Activated CD8-positive, alpha-beta memory T cell treated with anti-CD3 and anti-CD28 coated beads, Interleukin-2, amount 50 U/mL, for 24 hours (primary cell): ENCODE data around the gene SH3RF3.
"Not testable (repeated sequence)": the region's sequence is repeated elsewhere in the genome, so short reads cannot be mapped to it uniquely, and the experiment has no call there.

Experiments used
- DNase-seq: peaks from one replicate; pipeline ENCODE4 v3.0.0-alpha.2; 2020; ENCODE audit errors: extremely low read depth

Gene SH3RF3

DNA sequence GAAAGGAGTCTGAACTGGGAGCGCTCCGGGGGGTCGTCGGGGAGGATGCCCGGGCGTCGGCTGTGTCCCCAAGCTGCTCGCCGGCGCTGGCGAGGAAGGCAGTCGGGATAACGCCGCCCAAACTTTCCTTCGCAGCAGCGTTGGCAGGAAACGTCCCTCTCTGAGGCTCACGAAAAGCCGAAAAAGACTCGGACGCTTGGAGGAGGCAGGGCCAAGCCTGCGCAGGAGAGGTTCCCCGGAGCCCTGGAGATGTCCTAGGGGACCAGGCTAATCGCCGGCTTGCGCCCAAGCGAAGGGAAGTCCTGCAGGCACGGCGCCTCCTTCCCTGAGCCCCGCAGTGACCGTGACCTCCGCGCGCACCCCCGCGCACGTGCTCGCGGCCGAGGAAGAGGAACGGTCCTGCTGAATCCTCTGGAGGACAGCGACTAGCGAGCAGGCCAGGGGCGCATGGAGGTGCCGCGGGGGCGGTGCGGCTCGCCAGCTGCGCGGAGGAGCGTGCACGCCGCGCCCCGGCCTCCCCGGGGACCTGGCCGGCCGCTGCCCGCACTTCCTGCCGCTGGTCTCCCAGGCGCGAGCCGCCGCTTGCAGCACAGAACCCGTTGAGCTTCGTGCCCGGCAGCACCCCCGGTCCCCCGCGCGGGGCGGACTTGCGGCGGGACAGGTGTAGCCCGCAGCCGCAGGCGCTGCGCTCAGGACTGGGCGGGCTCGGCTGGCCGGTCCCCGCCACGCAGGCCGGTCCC is at the start of gene SH3RF3:
Gene SH3RF3 (plus strand): TSS at position 590 of the 740 bp plus-strand sequence.
- no peak for DNase-seq

DNA sequence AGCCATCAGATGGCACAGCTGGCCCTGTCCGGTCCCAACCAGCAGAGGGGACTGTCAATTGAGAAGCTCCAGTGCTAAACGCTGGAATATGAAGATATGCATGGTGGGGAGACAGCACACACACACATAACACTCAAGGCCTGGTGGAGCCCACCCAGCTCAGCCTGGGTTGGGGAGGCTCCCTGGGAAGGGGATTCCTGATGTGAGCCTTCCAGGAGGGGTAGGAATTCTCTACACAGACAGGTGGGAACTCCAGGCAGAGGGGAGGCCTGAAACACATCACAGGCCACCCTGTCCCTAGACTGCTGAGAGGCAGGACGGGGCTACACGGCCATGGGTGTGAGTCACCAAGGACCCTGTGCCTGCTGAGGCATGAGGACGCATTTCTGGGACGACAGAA is 49.4 kb upstream of the SH3RF3 start:
- DNase-seq, result no peak

DNA sequence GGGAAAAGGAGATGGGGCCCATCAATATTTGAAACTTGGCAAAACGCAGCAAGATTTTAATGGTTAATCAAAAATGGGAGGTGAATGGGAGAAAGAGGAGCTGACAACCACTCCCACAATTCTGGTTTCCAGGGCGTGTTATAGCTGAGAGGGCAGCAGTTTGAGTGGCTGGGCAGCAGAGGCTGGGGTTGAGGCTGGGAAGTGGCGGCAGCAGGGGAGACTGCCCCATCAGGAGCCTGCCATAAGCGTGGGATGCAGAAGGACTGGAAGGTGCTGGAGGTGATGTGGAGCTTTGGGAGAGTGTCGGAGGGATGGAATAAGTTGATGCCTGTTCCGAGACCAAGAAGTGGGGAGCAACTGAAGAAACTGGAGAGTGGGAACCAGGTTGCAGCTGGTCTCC is 48.9 kb upstream of the SH3RF3 start:
- no peak for DNase-seq

DNA sequence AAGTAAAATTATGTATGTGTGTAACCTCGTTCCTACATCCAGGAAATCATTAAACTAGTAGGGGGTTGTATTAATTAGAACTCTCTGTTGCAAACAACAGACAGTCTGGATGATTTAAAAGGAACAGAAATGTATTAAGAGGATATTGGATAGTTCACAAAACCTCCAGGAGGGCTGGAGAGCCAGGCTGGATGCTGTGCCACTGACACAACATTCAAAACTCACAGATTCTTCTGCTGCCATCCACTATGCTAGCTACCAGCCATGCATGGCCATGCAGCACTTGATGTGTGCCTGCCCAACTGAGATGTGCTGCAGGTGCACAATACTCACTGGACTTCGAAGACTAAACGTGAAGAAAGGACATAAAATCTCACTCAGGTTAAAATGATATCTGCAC is 48.2 kb upstream of the SH3RF3 start:
- no peak for DNase-seq

DNA sequence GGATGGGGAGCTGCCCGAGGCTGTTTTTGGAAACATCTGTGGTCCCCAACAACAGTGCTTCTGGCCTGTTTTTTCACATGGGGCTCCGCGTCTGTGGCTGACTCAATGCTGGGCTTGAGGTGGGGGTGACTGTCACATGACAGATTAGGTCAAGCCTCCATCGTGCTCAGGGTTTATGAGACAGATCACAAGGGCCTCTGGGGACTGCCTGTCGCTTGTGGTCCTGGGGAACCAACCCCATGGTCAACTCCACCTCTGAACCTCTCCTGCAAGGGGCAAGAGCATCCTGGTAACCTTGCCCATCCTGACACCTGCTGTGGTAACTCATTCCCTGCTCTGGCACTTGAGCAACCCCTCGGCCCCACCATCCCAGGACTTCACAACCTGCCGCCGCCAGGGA is 47.6 kb upstream of the SH3RF3 start:
- no peak for DNase-seq

DNA sequence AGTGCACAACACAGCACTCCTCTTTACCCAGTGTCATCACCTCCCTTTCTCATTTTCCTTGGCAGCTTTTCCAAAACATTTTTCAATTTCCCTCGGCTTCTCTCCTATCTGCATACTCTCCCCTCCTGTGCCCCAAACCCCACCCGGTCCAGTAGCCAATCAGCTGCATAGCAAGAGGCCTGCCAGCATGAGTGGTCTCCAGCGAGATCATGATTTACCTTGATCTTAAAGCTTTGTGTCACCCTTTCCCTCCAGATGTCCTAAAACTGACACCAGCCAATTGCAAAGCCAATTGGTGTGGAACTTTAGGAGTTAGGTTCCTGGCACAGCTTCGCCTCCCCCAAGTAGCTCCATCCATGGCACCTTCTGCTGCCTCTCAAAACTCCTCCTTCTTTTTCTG is 45.2 kb upstream of the SH3RF3 start:
- DNase-seq, result no peak

DNA sequence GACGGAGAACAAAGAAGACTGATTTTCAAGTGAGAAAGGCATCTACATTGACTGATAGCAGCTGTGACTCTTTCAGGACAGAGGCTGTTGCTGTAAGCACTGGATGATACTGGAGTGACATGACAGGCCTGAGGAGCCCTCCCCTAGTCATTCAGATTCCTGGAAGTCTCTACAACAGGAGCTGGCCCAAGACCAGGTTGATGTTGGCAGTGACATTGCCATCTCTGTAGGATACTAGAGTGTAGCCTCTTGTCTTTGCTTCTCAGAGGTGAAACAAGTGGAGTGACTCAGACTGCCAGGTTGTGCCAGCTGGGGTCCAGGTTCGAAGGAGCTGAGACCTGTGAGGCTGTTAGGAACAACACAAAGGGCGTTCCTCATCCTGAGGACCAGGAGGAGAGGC is 44.7 kb upstream of the SH3RF3 start:
- no peak for DNase-seq

DNA sequence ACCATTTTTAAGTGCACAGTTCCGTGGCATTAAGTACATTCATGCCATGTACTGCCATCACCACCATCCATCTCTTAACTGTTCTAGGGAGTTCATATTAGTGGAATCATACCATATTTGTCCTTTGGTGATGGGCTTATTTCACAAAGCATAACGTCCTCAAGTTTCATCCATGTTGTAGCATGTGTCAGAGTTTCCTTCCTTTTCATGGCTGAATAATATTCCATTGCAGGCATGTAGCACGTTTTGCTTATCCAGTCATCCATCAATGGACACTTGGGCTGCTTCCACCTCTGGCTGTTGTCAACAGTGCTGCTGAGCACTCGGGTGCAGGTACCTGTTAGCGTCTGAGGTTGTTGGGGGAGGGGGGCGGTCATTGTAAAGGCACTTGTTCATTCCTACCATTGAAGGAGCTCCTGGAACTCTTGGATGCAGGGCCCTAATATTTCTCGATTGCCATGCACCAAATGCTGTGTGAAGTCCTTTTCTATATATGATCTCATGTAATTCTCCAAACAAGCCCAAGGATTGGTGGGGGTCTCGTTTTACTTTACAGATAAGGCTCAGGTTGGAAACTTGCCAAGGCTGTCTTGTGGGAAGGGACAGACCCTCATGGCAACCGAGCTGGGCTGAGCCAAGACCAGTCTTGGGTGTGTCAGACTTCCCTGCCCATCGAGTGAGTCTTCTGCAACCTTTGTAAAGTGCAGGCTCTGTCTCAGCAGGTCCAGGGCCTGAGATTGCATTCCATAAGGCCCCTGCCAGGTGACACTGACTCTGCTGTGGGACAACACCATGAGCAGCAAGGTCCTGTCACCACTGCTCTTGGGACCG is 42.9 kb upstream of the SH3RF3 start:
- DNase-seq, result no peak

DNA sequence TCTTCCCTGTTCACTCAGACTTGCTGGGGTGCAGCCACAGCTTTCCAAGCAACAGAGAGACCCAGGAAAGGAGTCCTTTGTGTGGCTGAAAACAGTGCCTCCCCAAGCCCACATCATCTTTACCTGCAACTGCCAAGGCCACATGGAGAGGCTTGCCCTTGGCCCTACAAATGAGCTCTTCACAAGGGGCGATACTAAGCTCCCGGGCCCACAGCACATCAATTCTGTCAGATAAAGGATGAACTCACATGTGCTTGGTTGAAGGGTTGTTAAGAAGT is 42.3 kb upstream of the SH3RF3 start:
- no peak for DNase-seq

DNA sequence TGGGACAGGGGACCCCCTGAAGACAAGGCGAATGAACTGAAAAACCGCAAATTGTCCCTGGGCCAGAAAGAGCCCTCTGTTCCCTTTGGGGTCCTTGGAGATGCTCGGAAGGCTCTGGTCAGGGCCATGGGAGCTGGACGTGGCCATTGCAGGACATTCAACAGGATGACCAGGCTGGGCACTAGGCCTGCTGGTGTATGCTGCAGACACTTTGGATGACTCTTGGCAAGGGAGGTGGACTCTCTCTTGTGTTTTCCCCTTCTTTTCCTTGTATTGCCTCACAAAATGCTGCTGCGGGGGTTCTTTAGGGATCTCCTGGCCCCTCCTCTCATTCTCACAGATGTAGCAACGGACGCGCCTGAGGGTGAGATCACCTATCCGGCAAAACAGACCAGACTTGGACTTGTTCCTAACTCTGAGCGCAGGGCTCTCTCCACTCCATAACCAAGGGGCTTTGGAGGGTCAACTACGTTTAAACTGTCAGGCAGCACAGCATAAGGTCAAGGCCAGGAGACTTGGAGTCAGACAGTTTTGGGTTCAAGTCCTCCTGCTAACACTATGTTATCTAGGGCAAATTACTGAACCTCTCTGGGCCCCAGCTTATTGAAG is 41.8 kb upstream of the SH3RF3 start:
- no peak for DNase-seq

DNA sequence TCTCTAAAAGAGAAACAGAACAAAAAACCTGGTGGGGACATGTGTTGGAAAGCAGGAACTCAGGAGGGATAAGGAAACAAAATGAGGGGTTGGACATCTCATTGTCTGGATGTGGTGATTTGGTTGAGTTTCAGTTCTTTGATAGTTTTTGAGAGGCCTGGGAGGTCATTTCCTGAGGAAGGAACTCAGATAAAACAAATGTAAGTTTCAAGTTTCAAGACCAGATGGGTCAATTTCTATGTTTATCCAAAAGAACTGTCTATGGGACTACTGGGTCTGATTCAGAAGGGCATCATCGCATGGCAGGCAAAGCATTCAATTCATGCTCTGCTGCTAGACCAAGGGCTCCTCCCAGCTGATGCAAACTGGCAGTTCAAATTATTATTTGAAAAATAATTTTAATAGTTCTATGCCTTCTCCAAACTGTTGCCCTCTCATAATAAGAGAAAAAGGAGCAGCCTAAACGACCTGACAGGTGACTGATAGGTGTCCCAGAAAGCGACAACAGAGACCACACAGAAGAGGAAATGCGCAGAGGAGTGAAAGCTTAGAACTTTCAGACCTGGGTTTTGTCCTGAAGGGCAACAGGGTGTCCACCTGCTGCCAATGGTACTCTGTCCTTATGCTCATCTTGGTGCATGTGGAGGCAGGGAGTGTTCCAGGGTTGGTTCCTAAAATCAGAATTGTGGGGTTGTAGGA is 39.3 kb upstream of the SH3RF3 start:
- DNase-seq, result no peak

DNA sequence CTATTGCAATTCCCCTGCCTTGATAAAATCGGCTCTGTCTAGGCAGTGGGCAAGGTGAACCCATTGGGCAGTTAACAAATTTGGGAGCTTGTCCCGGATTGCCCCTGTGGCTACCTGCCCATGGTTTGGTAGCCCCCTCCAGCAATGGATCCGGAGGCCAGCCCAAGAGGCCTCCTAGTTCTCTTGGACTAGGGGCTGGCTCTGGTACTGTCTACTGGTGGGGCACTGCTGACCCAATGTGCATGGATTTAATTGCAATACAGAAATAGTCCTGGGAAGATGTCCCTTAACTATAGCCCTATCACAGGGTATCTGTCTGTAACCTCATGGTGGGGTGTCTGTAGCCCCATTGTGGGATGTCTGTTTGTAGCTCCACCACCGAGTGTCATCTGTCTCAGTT is 37.5 kb upstream of the SH3RF3 start:
- no peak for DNase-seq

DNA sequence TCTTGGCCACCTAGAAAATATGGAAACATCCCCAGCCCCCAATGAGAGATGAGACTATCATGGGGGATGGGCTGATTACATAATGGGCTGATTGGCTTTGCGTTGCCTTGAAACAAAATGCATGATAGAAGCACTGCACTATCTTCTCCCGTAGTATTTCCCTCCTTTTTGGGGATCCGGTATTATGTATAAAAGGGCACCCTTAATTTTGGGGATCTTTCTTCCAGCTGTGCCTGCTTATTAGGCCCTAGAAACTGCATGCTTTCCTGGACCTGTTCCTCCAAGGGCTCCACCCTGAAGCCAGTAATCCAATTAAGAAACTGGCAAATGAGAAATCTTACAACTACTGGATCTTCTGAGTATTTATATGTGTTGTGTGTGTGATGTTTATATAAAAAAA is 34.9 kb upstream of the SH3RF3 start:
- no peak for DNase-seq

DNA sequence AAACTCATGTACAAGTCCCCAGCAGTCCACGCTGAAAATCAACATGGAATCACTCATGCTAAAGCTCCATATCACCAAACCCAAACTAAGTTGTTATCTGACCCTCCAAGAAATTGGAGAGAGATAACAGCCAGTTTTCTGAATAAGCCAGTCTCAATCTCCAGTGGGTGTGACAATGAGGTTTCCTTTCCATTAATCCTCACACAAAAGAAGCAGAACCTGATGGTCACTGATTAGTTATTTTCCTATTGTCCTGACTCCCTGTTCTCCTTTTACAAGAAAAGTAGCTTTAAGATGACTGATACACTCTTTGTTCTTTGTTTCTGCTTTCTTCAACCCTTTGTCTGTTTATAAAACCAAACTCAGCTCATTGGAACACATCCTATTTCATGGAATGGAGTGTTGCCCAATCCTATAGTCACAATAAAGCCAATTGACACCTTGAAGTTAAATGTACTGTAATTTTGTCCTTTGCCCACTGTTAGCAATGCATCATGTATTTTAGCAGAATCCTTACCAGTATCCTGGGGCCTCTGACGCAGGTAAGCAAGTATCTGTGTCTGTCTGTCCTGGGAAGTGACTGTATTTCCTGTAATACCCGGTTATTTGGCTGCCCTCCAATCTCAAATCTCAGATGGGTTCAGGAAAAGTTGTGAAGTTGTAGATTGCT is 30.6 kb upstream of the SH3RF3 start:
- no peak for DNase-seq

DNA sequence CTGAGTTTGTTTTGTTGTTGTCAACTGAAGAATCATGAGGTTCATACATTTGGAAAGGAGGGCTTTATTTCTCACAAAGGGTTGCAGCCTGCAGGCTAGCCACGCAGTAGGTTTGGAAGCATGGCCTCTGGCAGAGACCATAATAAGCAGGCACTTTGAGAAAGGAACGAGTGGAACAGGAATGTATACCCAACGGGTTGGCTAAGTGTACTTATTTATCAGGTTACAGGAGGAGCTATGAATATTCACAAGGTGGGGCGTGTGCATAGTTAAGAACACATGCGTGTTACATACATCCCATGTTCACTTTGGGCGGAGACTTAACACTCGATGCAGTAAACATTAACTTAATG is 30.1 kb upstream of the SH3RF3 start:
- no peak for DNase-seq

DNA sequence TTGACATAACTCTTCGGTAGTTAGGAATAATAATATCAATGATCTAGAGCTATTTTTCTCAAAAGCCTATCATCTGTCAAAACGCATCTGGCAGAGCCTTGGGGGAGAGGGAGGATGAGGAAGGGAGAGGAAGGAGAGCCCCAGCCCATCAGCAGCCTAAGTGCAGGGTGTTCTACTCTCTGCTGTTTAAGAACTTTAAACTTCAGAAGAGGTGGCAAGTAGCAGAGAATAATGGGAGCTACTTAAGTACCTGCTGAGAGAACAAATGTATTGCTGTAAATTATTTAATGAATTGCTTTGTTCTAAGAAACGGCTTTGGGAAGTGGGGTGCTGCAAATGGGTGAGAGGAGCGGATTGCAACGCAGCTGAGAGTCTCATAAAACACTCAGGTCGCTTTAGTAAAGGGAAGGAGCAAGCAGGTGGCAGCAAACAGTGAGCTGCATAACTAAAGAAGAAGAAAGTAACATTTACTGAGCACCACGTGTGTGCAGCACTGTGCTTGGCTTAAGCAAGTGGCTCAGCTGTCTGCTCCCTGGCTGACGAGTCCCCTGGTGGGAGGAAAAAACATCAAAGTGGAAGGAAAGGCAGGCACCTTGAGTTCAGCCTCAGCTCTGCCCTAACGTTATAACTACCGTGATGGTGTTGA is 26.3 kb upstream of the SH3RF3 start:
- no peak for DNase-seq

DNA sequence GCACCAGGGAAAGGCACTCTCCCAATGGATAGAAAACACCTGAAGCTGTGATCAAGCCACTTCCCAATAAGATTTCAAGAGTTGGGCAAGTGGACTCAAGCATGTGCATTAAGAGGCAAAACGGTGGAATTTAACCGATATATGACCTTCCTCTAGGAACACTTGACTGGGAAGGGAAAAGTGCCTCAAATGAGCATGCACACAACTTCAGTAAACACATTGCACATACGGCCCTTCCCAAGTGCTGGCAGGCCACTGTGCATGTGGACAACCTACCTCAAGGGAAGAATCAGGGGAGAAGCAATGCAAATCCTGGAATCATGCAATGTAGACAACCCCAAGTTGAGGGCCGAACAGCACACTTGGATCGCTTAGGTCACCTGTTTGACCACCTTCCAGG is 23.9 kb upstream of the SH3RF3 start:
- no peak for DNase-seq

DNA sequence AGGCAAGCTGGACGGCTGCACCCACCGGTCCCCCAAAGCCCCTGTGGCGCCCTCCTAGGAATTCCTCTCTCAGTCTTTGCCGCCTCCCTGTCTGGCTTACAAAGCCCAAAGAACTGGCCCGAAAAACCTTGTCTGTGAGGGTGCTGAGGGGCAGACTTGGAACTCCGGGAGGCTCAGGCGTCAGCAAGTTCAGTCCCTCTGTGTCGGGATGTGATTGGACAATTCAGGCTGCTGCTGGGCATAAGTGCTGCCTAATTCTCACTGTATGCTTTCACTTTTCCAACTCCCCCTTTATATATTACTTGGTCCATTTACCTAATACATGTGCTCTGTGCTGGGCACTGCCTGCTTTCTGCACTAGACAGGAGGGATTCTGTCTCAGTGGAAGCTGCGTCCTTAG is 20.3 kb upstream of the SH3RF3 start:
- no peak for DNase-seq

DNA sequence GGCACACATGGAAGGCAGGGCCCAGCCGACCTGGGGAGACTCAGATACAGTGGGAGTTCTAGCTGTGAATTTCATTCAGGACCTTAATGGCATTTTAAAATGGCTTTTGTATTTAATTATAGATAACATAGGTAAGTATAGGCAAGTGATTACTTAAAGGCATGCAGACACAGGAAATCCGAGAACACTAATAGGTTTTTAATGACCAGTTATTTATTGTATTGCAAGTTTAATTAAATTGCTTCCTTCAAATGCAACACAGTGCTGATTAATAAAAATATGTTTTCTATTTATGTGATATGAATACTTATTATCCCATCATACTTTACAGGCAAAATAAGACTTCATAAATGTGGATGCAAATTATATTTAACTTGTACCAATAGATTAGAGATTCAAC is 19.7 kb upstream of the SH3RF3 start:
- no peak for DNase-seq

DNA sequence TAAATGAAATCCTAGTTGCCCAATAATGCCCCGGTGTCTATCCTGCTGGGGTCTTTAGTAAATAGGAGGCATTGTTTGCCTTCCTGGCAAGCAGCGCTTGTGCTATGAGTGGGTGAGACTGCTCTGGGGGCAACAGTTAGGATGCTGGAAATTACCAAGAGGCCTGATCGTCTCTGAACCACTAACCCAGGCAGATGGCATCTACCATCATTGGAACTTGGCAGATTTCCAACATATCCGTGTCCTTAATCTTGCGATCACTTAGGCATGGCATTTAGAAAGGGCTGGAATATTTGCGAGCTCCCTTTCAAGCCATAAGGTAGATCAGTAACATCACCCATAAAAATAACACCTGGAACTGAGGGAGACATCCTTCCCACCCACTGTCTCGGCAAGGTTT is 18.8 kb upstream of the SH3RF3 start:
- no peak for DNase-seq

DNA sequence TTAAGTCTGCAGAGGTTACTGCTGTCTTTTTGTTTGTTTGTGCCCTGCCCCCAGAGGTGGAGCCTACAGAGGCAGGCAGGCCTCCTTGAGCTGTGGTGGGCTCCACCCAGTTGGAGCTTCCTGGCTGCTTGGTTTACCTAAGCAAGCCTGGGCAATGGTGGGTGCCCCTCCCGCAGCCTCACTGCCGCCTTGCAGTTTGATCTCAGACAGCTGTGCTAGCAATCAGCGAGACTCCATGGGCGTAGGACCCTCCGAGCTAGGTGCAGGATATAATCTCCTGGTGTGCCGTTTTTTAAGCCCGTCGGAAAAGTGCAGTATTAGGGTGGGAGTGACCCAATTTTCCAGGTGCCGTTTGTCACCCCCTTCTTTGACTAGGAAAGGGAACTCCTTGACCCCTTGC is 11.8 kb upstream of the SH3RF3 start:
- not testable (repeated sequence) for DNase-seq

DNA sequence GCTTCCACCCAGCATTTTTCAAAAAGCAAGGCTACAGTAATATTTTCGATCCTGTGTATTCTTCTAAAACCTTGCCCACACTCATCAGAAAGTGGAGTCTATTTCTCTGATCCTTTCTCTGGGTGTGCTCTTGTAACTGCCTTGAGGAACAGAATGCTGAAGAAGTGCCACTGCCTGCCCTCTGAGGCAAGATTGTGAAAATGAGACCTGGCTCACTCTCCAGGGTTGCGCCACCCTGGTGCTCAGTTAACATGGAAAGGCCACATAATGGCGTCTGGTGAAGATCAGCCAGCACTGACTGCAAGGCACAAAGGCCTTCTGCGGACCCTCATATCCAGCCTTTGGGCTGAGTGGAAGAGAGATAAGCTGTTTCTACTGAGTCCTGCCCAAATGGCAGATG is 11.2 kb upstream of the SH3RF3 start:
- no peak for DNase-seq
